Fibroblast of villous mesenchyme (primary cell): ENCODE data around the gene ASIC2. TPM values are rescaled to one million over a fixed set of nuclear protein-coding genes. Genes with fewer than 3 reads are reported as not detected.

Experiments
- DNase-seq: peaks from one replicate; pipeline ENCODE4 v3.0.0-alpha.2; 2010; ENCODE audit warnings: low read depth
- H3K4me3 ChIP-seq: 2 replicates; pipeline ENCODE4 v1.5.1; 2011; ENCODE audit warnings: low read depth, mild to moderate bottlenecking, low read length
- total RNA-seq: library from RNA; depleted of rRNA; stranded (reverse); fragments of >200 nt; gene quantifications from 2 replicates; pipeline ENCODE4 v1.2.3, GENCODE V29; 2012
- TF ChIP-seq, protein P1 (sequence below): IDR thresholded peaks from 2 replicates; pipeline ENCODE4 v1.5.1; 2012; ENCODE audit warnings: low read depth, mild to moderate bottlenecking, low read length; ENCODE audit not compliant: insufficient read depth

Gene ASIC2
- total RNA-seq, 1 donor: not detected

DNA sequence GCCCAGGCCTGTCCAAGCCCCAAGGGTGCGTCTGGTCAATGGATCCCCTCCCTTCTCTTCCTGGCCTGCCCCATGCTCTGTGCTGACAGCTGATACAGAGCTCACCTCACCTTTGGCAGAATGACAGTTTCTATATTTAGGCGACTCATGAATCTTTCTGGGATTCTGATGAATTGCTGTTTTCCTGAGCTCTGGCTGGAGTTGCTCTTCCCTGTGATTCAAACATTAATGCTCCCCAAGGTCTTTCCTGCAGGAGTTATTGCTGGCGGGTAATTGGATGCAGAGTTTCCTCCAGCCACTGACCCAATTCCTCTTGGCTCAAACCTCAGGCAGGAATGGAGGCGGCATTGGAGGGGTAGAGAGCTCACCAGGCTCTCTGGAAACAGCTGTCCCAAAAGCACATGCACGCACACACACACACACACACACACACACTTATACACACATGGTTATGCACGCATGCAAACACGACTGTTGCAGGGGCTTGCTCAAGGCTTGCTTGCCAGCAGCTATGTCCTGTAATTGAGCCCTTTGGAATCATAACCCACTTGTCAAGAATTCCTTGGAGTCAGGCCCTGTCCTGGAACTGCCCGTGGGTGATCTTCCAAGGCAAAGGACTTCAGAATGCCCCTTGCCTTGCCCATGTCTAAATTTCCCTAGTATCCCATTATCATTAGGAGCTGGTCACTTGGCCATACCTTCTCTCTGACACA is 128.8 kb downstream of the ASIC2 start:
- TF ChIP-seq, protein P1, sequence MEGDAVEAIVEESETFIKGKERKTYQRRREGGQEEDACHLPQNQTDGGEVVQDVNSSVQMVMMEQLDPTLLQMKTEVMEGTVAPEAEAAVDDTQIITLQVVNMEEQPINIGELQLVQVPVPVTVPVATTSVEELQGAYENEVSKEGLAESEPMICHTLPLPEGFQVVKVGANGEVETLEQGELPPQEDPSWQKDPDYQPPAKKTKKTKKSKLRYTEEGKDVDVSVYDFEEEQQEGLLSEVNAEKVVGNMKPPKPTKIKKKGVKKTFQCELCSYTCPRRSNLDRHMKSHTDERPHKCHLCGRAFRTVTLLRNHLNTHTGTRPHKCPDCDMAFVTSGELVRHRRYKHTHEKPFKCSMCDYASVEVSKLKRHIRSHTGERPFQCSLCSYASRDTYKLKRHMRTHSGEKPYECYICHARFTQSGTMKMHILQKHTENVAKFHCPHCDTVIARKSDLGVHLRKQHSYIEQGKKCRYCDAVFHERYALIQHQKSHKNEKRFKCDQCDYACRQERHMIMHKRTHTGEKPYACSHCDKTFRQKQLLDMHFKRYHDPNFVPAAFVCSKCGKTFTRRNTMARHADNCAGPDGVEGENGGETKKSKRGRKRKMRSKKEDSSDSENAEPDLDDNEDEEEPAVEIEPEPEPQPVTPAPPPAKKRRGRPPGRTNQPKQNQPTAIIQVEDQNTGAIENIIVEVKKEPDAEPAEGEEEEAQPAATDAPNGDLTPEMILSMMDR: no peak
- no peak overlapping the region for H3K4me3 ChIP-seq
- no peak for DNase-seq

DNA sequence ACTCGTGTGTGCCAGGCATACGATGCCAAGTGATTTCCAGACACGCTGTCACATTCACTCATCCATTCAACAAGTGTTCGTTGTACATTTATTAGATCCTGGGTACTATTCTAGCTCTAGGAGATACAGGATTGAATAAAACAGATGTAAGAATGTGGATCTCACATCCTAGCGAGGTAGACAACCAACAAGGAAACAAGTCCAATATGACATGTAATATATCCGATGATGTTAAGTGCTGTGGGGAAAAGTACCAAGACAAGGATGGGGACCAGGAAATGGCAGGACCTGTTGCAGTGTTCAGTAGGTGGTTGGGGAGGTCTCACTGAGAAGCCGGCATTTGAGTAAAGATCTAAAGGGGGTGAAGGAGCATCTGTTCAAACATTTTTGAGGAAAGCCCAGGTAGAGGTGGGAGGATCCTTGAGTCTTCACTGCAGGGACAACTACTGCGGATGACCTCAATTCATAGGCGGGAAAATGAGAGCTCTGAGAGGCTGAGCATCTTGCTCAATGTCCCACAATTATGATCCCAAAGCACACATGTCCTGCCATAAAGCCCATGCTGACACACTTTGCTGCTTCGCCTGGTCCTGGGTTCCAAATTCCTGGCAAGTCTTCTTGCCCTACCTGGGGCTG is 129.4 kb downstream of the ASIC2 start:
- H3K4me3 ChIP-seq: no peak overlapping the region
- TF ChIP-seq, protein P1: no peak
- DNase-seq: no peak

GRCh38 chr17:33154869-33155455 is 138.1 kb downstream of the ASIC2 start:
- no peak for DNase-seq
- TF ChIP-seq, protein P1: no peak
- H3K4me3 ChIP-seq: no peak overlapping the region

- DNase-seq: no peak
- H3K4me3 ChIP-seq: no peak overlapping the region
- TF ChIP-seq, protein P1: no peak
Observed at GRCh38 chr17:33152783-33153182, 140.3 kb downstream of the ASIC2 start.

GRCh38 chr17:33151565-33151964 is 141.5 kb downstream of the ASIC2 start:
- TF ChIP-seq, protein P1: no peak
- no peak overlapping the region for H3K4me3 ChIP-seq
- DNase-seq: no peak

DNA sequence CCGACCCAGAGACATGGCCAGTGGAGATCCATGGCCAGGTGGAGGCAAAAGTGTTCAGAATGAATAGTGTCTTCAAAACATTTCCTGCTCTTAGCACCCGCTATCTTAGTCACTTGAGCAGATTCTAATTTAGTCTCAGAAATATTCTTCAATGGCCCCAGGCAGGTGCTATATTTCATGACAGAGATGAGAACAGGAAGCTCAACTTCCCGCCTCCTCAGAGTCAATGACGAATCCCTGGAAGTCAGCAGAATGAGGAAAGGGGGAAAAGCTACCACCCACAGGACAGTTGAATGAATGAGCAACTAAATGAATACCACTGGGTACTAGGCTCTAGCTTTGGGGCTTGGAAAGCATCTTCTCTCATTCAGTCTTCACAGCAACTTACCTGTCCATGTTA is 147.2 kb downstream of the ASIC2 start:
- DNase-seq: no peak
- TF ChIP-seq, protein P1: no peak
- no peak overlapping the region for H3K4me3 ChIP-seq
